ENCODE data around the gene MAP10. TPM values are rescaled to one million over a fixed set of nuclear protein-coding genes. Genes with fewer than 3 reads are reported as not detected.

The MAP10 gene
- total and polyA plus RNA-seq, 9 donors, result 1.9 to 4.6 (median 2.4) TPM

DNA sequence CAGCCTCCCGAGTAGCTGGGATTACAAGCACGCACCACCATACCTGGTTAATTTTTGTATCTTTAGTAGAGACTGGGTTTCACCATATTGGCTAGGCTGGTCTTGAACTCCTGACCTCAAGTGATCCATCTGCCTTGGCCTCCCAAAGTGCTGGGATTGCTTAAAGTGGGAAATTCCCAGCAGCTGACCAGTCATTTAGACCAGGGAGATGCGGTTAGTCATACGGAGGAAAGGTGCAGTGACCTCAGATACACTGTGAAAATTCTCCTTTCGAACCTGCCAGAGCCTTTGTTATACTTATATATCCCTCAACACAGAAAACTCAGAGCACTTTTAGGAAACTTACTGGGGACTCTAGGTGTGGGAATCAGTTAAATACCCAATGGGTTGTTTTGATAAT is 39.6 kb downstream of the MAP10 start:
- Histone ChIP-seq H3K4me1 (ENCODE audit: insufficient read depth) (no peaks in the 10 kb centered on the region), H3K36me3 (no peaks in the 10 kb centered on the region), H3K4me3 (no peak overlapping the region), H3K27ac (no peak overlapping the region), H3K9me3 (no peaks in the 10 kb centered on the region), H3K27me3 (no peaks in the 10 kb centered on the region)
- no peak for DNase-seq
- 86 to 96% (median 95%) methylated on average over 5 of the region's 5 CpGs for WGBS, 3 donors
- intact Hi-C loops (cut with DNase I), result no loop called here
- TF ChIP-seq POLR2A (IDR thresholded peaks at IDR 0.05) (no peak), EP300 (IDR thresholded peaks at IDR 0.05) (no peak)
- TF ChIP-seq, protein P1, sequence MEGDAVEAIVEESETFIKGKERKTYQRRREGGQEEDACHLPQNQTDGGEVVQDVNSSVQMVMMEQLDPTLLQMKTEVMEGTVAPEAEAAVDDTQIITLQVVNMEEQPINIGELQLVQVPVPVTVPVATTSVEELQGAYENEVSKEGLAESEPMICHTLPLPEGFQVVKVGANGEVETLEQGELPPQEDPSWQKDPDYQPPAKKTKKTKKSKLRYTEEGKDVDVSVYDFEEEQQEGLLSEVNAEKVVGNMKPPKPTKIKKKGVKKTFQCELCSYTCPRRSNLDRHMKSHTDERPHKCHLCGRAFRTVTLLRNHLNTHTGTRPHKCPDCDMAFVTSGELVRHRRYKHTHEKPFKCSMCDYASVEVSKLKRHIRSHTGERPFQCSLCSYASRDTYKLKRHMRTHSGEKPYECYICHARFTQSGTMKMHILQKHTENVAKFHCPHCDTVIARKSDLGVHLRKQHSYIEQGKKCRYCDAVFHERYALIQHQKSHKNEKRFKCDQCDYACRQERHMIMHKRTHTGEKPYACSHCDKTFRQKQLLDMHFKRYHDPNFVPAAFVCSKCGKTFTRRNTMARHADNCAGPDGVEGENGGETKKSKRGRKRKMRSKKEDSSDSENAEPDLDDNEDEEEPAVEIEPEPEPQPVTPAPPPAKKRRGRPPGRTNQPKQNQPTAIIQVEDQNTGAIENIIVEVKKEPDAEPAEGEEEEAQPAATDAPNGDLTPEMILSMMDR (IDR thresholded peaks at IDR 0.05), result no peak

DNA sequence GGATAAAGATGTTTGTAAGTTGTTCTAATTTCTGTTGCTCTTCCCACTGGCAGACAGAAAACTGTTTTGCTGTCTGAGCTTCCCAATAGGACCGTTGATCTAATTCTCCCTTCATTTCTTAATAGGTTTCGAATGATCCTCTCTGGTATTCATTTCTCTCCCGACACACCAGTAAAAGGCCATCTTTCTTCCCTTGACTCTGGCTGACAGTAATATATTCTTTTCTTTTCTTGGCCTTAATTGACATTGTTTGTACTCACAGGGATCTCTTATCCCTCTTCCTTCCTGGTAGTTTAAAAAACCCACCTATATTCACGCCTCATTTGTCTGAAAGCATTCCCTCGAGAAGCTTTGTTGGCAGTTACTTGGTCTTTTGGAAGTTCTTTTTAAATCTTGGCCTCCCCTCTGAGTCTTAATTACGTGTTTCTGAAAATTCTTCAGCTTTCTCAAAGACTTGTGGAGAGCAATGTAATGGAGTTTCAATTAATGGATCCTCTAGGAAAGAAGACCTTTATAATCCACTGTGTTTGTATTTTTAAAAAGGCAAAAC is 40.3 kb downstream of the MAP10 start:
- WGBS, 3 donors, result 72 to 87% (median 83%) methylated on average over 6 of the region's 6 CpGs
- Histone ChIP-seq H3K4me1 (ENCODE audit: insufficient read depth) (no peaks in the 10 kb centered on the region), H3K9me3 (no peaks in the 10 kb centered on the region), H3K27me3 (no peaks in the 10 kb centered on the region), H3K4me3 (no peak overlapping the region), H3K36me3 (no peaks in the 10 kb centered on the region), H3K27ac (no peak overlapping the region)
- DNase-seq, result no peak
- intact Hi-C loops (cut with DNase I), result no loop called here
- no peak for TF ChIP-seq EP300 (IDR thresholded peaks at IDR 0.05)
- TF ChIP-seq POLR2A (IDR thresholded peaks at IDR 0.05), result no peak
- TF ChIP-seq, protein P1 (IDR thresholded peaks at IDR 0.05), result no peak

DNA sequence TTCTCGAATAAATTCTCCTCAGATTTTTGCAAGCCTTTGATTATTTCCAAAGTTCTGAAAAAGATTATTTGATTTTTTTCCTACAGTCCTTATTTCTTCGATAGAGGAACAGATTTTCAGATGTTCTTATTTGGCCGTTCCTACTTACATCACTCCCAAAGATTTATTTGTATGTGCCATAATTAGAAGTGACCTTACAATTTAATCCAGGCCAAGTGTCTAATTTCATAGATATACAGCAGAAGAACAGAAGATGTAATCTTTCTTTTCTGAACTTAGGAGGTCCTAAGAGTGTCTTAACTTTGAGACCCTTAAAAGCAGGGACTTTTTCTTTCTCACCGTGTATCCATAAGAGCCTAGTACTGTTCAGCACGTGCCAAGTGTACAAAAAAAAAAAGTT is 46.3 kb downstream of the MAP10 start:
- DNase-seq, result no peak
- Histone ChIP-seq H3K4me1 (ENCODE audit: insufficient read depth) (no peaks in the 10 kb centered on the region), H3K4me3 (no peak overlapping the region), H3K27ac (no peak overlapping the region), H3K9me3 (no peaks in the 10 kb centered on the region), H3K27me3 (no peaks in the 10 kb centered on the region), H3K36me3 (no peaks in the 10 kb centered on the region)
- intact Hi-C loops (cut with DNase I), result no loop called here
- TF ChIP-seq POLR2A (IDR thresholded peaks at IDR 0.05) (no peak), EP300 (IDR thresholded peaks at IDR 0.05) (no peak)
- TF ChIP-seq, protein P1 (IDR thresholded peaks at IDR 0.05), result no peak
- WGBS, 3 donors, result 46 to 72% (median 52%) methylated on average over 5 of the region's 5 CpGs

DNA sequence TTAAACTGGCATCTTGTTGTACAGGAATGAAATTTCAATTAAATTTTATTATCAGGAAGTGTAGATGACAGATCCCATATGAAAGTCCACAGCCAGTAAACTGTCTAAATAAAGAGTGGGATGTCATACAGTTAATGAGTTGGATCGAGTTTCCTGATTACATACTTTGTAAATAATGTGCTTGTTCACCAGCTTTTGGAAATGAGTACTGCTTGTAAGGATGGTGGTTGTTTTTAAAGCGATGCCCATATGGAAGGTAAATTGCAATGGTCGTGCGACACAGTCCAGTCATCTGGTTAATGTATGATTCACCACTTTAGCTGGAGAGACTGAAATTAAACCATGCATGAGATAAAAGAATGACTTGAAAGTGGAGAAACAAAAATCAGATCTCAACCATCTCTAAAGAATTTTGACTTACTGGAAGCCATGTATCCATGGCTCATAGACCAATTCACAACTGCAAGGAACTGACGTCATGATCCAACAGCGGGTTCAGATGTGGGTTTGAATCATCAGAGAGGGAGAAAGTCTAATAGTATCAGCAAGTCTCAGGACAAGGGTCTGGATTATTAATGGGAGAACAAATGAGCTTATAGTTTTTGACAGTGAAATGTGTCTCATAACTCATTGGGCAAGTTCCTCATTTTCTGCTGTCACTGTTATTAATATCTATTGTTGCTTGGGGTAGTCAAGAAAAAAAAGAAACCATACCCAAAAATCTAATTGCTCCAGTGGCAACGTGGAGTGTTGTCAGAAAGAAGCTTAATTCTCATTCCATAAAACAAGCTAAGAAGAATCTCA is 49.0 kb downstream of the MAP10 start:
- Histone ChIP-seq H3K36me3 (no peaks in the 10 kb centered on the region), H3K27me3 (no peaks in the 10 kb centered on the region), H3K27ac (no peak overlapping the region), H3K4me1 (ENCODE audit: insufficient read depth) (no peaks in the 10 kb centered on the region), H3K4me3 (no peak overlapping the region), H3K9me3 (no peaks in the 10 kb centered on the region)
- no peak for DNase-seq
- TF ChIP-seq POLR2A (IDR thresholded peaks at IDR 0.05), result no peak
- no peak for TF ChIP-seq EP300 (IDR thresholded peaks at IDR 0.05)
- TF ChIP-seq, protein P1 (IDR thresholded peaks at IDR 0.05), result no peak
- WGBS, 3 donors, result 73 to 78% (median 77%) methylated on average over 7 of the region's 7 CpGs
- intact Hi-C loops (cut with DNase I), result no loop called here

Measured in ovary (tissue), 9 donors.